K562 (cell line): ENCODE results near the gene RBMS1. TPM values are rescaled to one million over a fixed set of nuclear protein-coding genes. Genes with fewer than 3 reads are reported as not detected.

ENCODE experiments used
- ATAC-seq: fragments of 200-7000 bp; cut with Tn5 transposase; 3 replicates; pipeline ENCODE4 v1.9.1; 2020; ENCODE audit warnings: moderate library complexity
- BruUV-seq: library from RNA; stranded (reverse); fragments of 400-500 nt; replicated peaks from 2 replicates; lab custom pipeline; 2021; lab: Mats Ljungman, UMichigan
- CTCF ChIA-PET: fragments of 300-600 bp; formaldehyde crosslinking; extraction: SDS; loops from one replicate; lab custom pipeline; 2021; ENCODE audit warnings: low intra/inter-chr PET ratio; lab: Yijun Ruan, JAX
- POLR2A ChIA-PET: fragments of 300-600, 350-650 bp; sonication (Branson Sonifier 250); formaldehyde crosslinking; extraction: SDS; loops from one replicate; lab custom pipeline; 2021; ENCODE audit warnings: antibody characterized with exemption, inconsistent platforms; lab: Yijun Ruan, JAX
- DNase-seq, 4 experiments: peaks; one replicate each; pipeline versions ENCODE4 v3.0.0 to v3.0.0-alpha.2; 2011 to 2018; ENCODE audit warnings: low spot score in 3 of 4, mixed read lengths in 3 of 4; ENCODE audit errors: extremely low read depth in 1 of 4
- FAIRE-seq: peaks from 2 replicates; lab custom pipeline; 2011; peaks lifted over from hg19 to GRCh38; lab: Jason Lieb, UNC
- H2AFZ ChIP-seq: 2 replicates; pipeline ENCODE4 v1.6.0; 2011; ENCODE audit warnings: low read depth, low read length, control low read depth, inconsistent platforms
- H3K27ac ChIP-seq: fragments of 200-600 bp; 3 replicates; pipeline ENCODE4 v1.8.0; 2011; ENCODE audit warnings: low read depth, mild to moderate bottlenecking, control low read depth, inconsistent platforms, low read length, moderate library complexity, mixed read lengths; ENCODE audit errors: extremely low read depth
- H3K27me3 ChIP-seq, 2 experiments: fragments of 300-600 bp in 1 of 2; 2 replicates in 1 of 2; 3 replicates in 1 of 2; pipeline versions ENCODE4 v1.6.0 to v1.8.0; 2011; ENCODE audit warnings: inconsistent platforms in 2 of 2, low read length in 2 of 2, mild to moderate bottlenecking in 1 of 2, mixed read lengths in 1 of 2, moderate library complexity in 1 of 2; ENCODE audit not compliant: control insufficient read depth in 2 of 2, insufficient read depth in 2 of 2
- H3K36me3 ChIP-seq: fragments of 300-600 bp; 3 replicates; pipeline ENCODE4 v1.8.0; 2011; ENCODE audit warnings: mild to moderate bottlenecking, low read length, inconsistent platforms; ENCODE audit not compliant: control insufficient read depth, insufficient read depth
- H3K4me1 ChIP-seq, 2 experiments: fragments of 200-600 bp in 1 of 2; replicated peaks in 1 of 2; 2 replicates in 1 of 2; 3 replicates in 1 of 2; pipeline versions ENCODE4 v1.5.1 to v1.8.0; 2011; ENCODE audit warnings: inconsistent platforms in 2 of 2, low read length in 2 of 2, mild to moderate bottlenecking in 1 of 2, mixed read lengths in 1 of 2, moderate library complexity in 1 of 2; ENCODE audit not compliant: control insufficient read depth in 2 of 2, insufficient read depth in 2 of 2
- H3K4me2 ChIP-seq: 2 replicates; pipeline ENCODE4 v1.6.1; 2011; ENCODE audit warnings: low read length, control low read depth, inconsistent platforms, mixed read lengths; ENCODE audit not compliant: insufficient read depth
- H3K4me3 ChIP-seq: fragments of 200-600 bp; sonication (generic), shearing (Covaris generic); 2 replicates; pipeline ENCODE4 v1.5.1; 2016; ENCODE audit warnings: control low read depth, inconsistent platforms
- H3K79me2 ChIP-seq: fragments of 200-600 bp; 3 replicates; pipeline ENCODE4 v1.8.0; 2011; ENCODE audit warnings: low read length, inconsistent platforms; ENCODE audit not compliant: control insufficient read depth, insufficient read depth
- H3K9ac ChIP-seq, 2 experiments: 2 replicates each; pipeline versions ENCODE4 v1.6.0 to v1.6.1; 2011; ENCODE audit warnings: low read depth in 2 of 2, low read length in 2 of 2, control low read depth in 1 of 2, inconsistent platforms in 1 of 2, mild to moderate bottlenecking in 1 of 2, mixed read lengths in 1 of 2; ENCODE audit not compliant: insufficient read depth in 1 of 2
- H3K9me1 ChIP-seq: one replicate; pipeline ENCODE4 v1.6.0; 2011; ENCODE audit warnings: inconsistent platforms, mild to moderate bottlenecking, low read length, moderate library complexity; ENCODE audit not compliant: control insufficient read depth, insufficient read depth
- H3K9me3 ChIP-seq: replicated peaks from 2 replicates; pipeline ENCODE4 v1.5.1; 2011; ENCODE audit warnings: low read depth, low read length, inconsistent platforms; ENCODE audit not compliant: control insufficient read depth, insufficient read depth
- H4K20me1 ChIP-seq: replicated peaks from 2 replicates; pipeline ENCODE4 v1.6.1; 2011; ENCODE audit warnings: low read length, inconsistent platforms, mixed read lengths; ENCODE audit not compliant: control insufficient read depth, insufficient read depth
- BRF2 ChIP-seq: IDR thresholded peaks from 3 replicates; pipeline ENCODE4 v1.6.1; 2011; ENCODE audit warnings: borderline replicate concordance, mild to moderate bottlenecking; ENCODE audit not compliant: insufficient read length, insufficient read depth
- CBFA2T3 ChIP-seq: fragments of 450-650 bp; IDR thresholded peaks from 2 replicates; pipeline ENCODE4 v1.6.1; 2017
- CHD2 ChIP-seq: IDR thresholded peaks from 2 replicates; pipeline ENCODE4 v1.6.1; 2011; ENCODE audit warnings: low read depth, low read length
- DPF2 ChIP-seq: fragments of 450-650 bp; IDR thresholded peaks from 2 replicates; pipeline ENCODE4 v1.6.1; 2016
- E2F6 ChIP-seq, 2 experiments: IDR thresholded peaks; 2 replicates each; pipeline ENCODE4 v1.6.1; 2011; ENCODE audit warnings: borderline replicate concordance in 1 of 2, control low read depth in 1 of 2, low read depth in 1 of 2, low read length in 1 of 2, mild to moderate bottlenecking in 1 of 2, mixed read lengths in 1 of 2, moderate library complexity in 1 of 2; ENCODE audit not compliant: insufficient read depth in 1 of 2, insufficient read length in 1 of 2, poor library complexity in 1 of 2, severe bottlenecking in 1 of 2; ENCODE audit errors: extremely low read depth in 1 of 2
- ELF4 ChIP-seq: fragments of 450-650 bp; formaldehyde crosslinking; IDR thresholded peaks from 2 replicates; pipeline ENCODE4 v1.4.0; 2022; ENCODE audit warnings: missing genetic modification characterization
- MTF1 ChIP-seq: fragments of 250-450 bp; sonication (Bioruptor Pico); IDR thresholded peaks from 2 replicates; pipeline ENCODE4 v1.9.0; 2021; ENCODE audit warnings: moderate library complexity, mild to moderate bottlenecking, inconsistent platforms, borderline replicate concordance
- MYBL2 ChIP-seq, 2 experiments: fragments of 450-650 bp in 1 of 2; sonication (generic) in 1 of 2; formaldehyde crosslinking in 1 of 2; IDR thresholded peaks; 2 replicates each; pipeline versions ENCODE4 v1.6.1 to v1.8.1; 2017 to 2022; ENCODE audit warnings: borderline replicate concordance in 1 of 2, inconsistent platforms in 1 of 2, low read depth in 1 of 2, mild to moderate bottlenecking in 1 of 2, missing genetic modification reagents in 1 of 2, moderate library complexity in 1 of 2
- NCOA4 ChIP-seq: fragments of 450-650 bp; IDR thresholded peaks from 2 replicates; pipeline ENCODE4 v1.6.1; 2018; ENCODE audit warnings: mild to moderate bottlenecking; ENCODE audit not compliant: partially characterized antibody
- RB1 ChIP-seq: fragments of 450-650 bp; IDR thresholded peaks from 2 replicates; pipeline ENCODE4 v1.6.1; 2017; ENCODE audit warnings: low read depth, mild to moderate bottlenecking
- RHOXF2B ChIP-seq: fragments of 250-450 bp; sonication (Bioruptor Pico); conservative IDR thresholded peaks from 2 replicates; pipeline ENCODE4 v1.5.1; 2021
- SIN3A ChIP-seq, 2 experiments: fragments of 150-350 bp in 1 of 2; IDR thresholded peaks; 2 replicates each; pipeline ENCODE4 v1.6.1; 2011 to 2016; ENCODE audit warnings: borderline replicate concordance in 2 of 2, low read depth in 2 of 2, low read length in 2 of 2, mild to moderate bottlenecking in 2 of 2, moderate library complexity in 2 of 2; ENCODE audit not compliant: control insufficient read depth in 1 of 2
- TGIF2 ChIP-seq: sonication (generic); formaldehyde crosslinking; IDR thresholded peaks from 2 replicates; pipeline ENCODE4 v1.8.1; 2022; ENCODE audit warnings: mild to moderate bottlenecking, missing genetic modification reagents, moderate library complexity
- ZKSCAN3 ChIP-seq: fragments of 250-450 bp; sonication (Bioruptor Pico); IDR thresholded peaks from 2 replicates; pipeline ENCODE4 v1.4.0; 2020
- ZNF133 ChIP-seq: fragments of 250-450 bp; sonication (Bioruptor Pico); IDR thresholded peaks from 2 replicates; pipeline ENCODE4 v1.4.0; 2020; ENCODE audit warnings: mild to moderate bottlenecking
- ZNF347 ChIP-seq: fragments of 450-650 bp; formaldehyde crosslinking; IDR thresholded peaks from 2 replicates; pipeline ENCODE4 v1.4.0; 2020; ENCODE audit warnings: low read depth, mild to moderate bottlenecking, moderate library complexity
- ZNF57 ChIP-seq: fragments of 450-650 bp; formaldehyde crosslinking; IDR thresholded peaks from 2 replicates; pipeline ENCODE4 v1.4.0; 2020; ENCODE audit warnings: mild to moderate bottlenecking, moderate library complexity
- WGBS: fragments of 100-300 bp; shearing (Covaris generic); methylation state at CpG from one replicate; pipeline ENCODE4 v1.1.6; 2016; ENCODE audit warnings: low coverage, mixed read lengths; ENCODE audit not compliant: insufficient coverage; ENCODE audit errors: missing lambda C conversion rate; 5-methylcytosine and 5-hydroxymethylcytosine counted together
- in situ Hi-C: fragments of 300-500 bp; cut with MboI; formaldehyde crosslinking; loops from 4 replicates; pipeline ENCODE4 v1.15.0; 2018; ENCODE audit warnings: inconsistent platforms, mixed read lengths
- intact Hi-C: fragments of 100-400 bp; cut with micrococcal nuclease; formaldehyde crosslinking; loops from 2 replicates; pipeline ENCODE4 v1.14.2; 2022
- polyA plus RNA-seq, 8 experiments: library from polyadenylated mRNA; depleted of rRNA in 4 of 8; stranded (reverse) in 5 of 8; unstranded in 3 of 8; fragments of >200 nt; fragmentation: Nextera tagmentation in 2 of 8; fragmentation: Illumina TruSeq in 1 of 8; extraction: Ambion mirVana in 2 of 8; extraction: Trizol in 1 of 8; gene quantifications; 2 replicates each; pipeline versions ENCODE4 v1.2.1 to v1.2.3, GENCODE V29; 2011 to 2014; ENCODE audit warnings: inconsistent platforms in 1 of 8, missing spikeins in 1 of 8
- total RNA-seq, 7 experiments: library from RNA; depleted of rRNA in 6 of 7; stranded (reverse); fragments of >200 nt in 6 of 7; fragmentation: Illumina TruSeq in 2 of 7; extraction: Trizol in 2 of 7; gene quantifications; 2 replicates each; pipeline versions ENCODE4 v1.2.1 to v1.2.3, GENCODE V29; 2011 to 2021; ENCODE audit warnings: low replicate concordance in 1 of 7

RBMS1 gene
- total and polyA plus RNA-seq, 9 of the 15 experiments (the other 6 are each of a cell fraction or from before 2014, with no cell fraction given), result 0.04 to 0.31 (median 0.09) TPM; not detected in 6

GRCh38 chr2:160227293-160227915, 266.2 kb downstream of the RBMS1 start:
- ATAC-seq (no peak), DNase-seq (no peak), FAIRE-seq (no peak)
- Histone ChIP-seq H3K79me2 (no peaks in the 10 kb centered on the region), H3K4me1 (no peaks in the 10 kb centered on the region), H3K9me3 (no peaks in the 10 kb centered on the region), H2AFZ (no peak overlapping the region), H3K9ac (no peak overlapping the region), H4K20me1 (no peaks in the 10 kb centered on the region), H3K4me2 (no peak overlapping the region), H3K4me3 (no peak overlapping the region), H3K36me3 (no peaks in the 10 kb centered on the region), H3K9me1 (no peaks in the 10 kb centered on the region), H3K27me3 (no peaks in the 10 kb centered on the region), H3K27ac (no peak overlapping the region)
- ChIA-PET CTCF (no interaction called here), POLR2A (interaction anchor here (0.7 kb wide), 1 partner anchor 14 kb away, joined by 4 read pairs; no protein-coding TSS in a partner anchor)
- BruUV-seq, result no TSS peak
- 1% methylated on average over 5 of the region's 5 CpGs for WGBS
- intact Hi-C loops, result no loop called here
- no peak for TF ChIP-seq MYBL2 (IDR thresholded peaks at IDR 0.05; ENCODE audit: low read depth)
- no peak for TF ChIP-seq MYBL2 (CRISPR knock-in tag; IDR thresholded peaks at IDR 0.05; ENCODE audit: borderline replicate concordance)
- TF ChIP-seq ZNF347 (CRISPR knock-in tag), result no peak
- TF ChIP-seq ZKSCAN3, result no peak
- TF ChIP-seq TGIF2 (CRISPR knock-in tag), result no peak
- no peak for TF ChIP-seq SIN3A (IDR thresholded peaks at IDR 0.05; ENCODE audit: borderline replicate concordance in 2 of 2, control insufficient read depth in 1 of 2, low read depth in 2 of 2, low read length in 2 of 2)
- no peak for TF ChIP-seq DPF2
- TF ChIP-seq NCOA4, result no peak
- no peak for TF ChIP-seq ZNF133
- TF ChIP-seq RHOXF2B (CRISPR knock-in tag), result no peak
- no peak for TF ChIP-seq CHD2
- no peak for TF ChIP-seq RB1
- no peak for TF ChIP-seq E2F6 (IDR thresholded peaks at IDR 0.05; ENCODE audit: borderline replicate concordance in 1 of 2, extremely low read depth in 1 of 2, insufficient read depth in 1 of 2, insufficient read length in 1 of 2, low read depth in 1 of 2, low read length in 1 of 2, poor library complexity in 1 of 2, severe bottlenecking in 1 of 2)
- no peak for TF ChIP-seq ELF4 (CRISPR knock-in tag)
- no peak for TF ChIP-seq MTF1 (CRISPR knock-in tag)
- TF ChIP-seq ZNF57 (CRISPR knock-in tag), result no peak
- no peak for TF ChIP-seq BRF2
- no peak for TF ChIP-seq CBFA2T3
- in situ Hi-C loops, result no loop called here
